HG03342 (cell line): ENCODE results near the gene MYOF.
"Not testable (repeated sequence)": the region's sequence is repeated elsewhere in the genome, so short reads cannot be mapped to it uniquely, and the experiment has no call there.

Experiments used
- ATAC-seq: cut with Tn5 transposase; IDR thresholded peaks from one replicate; pipeline ENCODE4 v1.9.1; 2021; ENCODE audit warnings: mild to moderate bottlenecking, moderate library complexity; ENCODE audit not compliant: unreplicated experiment

The MYOF gene

DNA sequence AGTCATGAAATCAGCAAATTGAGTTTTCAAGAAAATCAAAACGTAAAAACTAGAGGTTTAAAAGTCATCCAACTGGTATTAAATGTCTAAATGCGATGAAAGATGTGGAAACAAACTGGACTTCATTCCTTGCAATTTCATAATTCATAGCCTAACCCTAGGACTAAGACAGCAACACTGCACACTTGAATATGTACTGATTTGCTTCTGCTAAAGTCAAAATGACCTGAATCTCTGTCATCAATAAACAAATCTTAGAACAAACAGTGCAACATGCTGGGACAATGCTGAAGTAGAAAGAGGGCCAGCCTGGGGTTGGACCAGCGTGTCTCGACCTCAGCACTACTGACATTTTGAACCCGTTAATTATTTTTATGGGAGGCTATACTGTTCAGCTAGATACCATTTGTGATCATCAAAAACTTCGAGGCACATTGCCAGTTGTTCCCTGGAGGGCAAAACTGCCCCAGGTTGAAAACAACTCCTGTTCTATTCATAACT, 47.1 kb downstream of the MYOF start:
- ATAC-seq = no peak

DNA sequence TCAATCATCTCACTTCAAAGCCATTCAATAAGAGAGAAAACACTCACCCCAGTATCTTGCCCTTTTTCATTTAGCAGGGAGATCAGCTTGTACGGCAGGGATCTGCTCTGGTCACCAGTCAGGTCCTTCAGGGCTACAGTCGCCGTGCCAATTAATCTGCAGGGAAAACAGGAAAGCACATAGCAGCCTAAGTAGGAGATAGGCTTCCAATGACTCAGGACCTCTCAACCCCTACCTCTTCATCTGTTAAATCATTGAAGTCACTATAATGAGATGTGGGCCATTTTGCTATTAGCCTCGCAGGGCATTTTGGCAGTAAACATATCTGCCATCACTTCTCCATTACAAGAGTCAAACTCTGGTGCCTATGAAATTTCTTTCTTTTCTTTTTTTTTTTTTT, 50.8 kb downstream of the MYOF start:
- ATAC-seq = no peak

DNA sequence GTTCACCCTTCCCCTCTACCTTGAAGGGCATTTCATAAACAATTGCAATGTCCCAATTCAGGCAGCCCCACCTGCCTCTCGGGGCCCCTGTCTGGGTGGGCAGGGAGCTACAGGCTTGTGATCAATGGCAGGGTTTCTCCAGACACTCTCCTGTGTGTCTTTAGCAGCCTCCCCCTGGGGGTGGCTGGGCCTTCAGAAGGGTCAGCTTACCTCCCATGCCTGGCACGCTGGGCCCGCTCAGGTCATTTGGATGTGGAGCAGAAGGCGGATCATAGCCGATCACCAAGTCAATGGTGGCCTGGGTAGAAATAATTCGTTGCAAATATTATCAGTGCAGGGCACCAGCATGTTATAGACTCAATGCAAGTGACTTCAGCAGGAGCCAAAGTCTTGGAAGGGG, 56.3 kb downstream of the MYOF start:
- ATAC-seq = no peak

DNA sequence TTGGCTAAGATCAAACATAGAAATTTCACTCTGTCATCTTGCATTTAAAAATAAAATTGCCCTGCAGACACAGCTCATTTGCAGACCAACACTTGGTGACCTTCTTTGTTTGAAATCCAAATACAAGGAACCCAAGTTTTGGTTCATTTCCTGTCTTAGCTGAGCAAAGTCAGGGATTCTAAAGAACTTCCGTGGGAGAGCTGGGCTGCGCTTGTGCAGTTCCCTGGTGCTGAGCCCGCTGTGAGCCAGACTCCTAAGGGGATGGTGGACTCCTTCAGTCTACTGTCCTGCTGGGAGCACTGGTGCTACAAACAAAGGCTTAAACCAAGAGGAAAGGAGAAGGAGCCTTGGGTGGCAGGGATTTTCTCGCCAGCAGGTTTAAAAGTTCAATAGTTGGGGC, 60.0 kb downstream of the MYOF start:
- no peak for ATAC-seq

DNA sequence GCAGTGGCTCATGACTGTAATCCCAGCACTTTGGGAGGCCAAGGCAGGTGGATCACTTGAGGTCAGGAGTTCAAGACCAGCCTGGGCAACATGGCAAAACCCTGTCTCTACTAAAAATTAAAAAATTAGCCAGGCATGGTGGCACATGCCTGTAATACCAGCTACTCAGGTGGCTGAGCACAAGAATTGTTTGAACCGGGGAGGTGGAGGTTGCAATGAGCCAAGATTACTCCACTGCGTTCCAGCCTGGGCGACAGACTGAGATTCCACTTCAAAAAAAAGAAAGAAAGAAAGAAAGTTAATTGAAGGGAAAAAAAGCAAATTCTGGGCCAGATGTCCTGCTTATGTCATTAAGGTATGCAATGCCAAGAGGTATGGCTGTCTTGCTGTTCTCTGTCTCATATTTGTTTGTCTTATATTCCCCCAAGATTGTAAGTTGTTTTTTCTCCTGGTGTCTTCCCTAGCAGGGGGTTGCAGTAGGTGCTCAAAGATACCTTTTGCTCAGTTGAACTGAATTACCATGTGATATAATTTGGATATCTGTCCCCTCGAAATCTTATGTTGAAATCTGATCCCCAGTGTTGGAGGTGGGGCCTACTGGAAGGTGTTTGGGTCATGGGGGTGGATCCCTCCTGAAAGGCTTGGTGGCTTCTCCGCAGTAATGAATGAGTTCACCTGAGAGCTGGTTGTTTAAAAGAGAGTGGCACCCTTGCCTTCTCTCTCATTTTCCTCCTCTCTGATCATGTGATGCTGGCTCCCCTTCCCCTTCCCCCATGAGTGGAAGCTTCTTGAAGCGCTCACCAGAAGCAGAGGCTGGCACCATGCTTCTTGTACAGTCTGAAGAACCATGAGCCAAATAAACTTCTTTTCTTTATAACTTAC, 60.9 kb downstream of the MYOF start:
- no peak for ATAC-seq

DNA sequence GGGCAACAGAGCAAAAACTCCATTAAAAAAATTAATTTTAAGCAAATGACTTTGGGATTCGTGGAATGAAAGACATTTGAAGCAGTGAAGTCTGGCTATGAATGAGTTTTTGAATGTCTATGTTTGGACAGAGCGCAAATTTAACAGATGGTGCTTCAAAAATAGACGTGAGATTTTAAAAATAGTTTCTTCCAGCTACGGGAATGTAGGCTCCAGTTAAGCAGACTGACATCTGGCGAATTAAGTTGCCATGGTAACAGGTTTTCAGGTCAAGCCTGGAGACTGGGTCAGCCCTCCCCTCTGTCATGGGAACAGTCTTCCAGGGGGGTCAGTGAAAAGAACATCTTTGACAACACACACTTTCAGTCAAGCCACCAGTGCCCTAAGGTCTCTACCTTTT, 62.0 kb downstream of the MYOF start:
- ATAC-seq = no peak

DNA sequence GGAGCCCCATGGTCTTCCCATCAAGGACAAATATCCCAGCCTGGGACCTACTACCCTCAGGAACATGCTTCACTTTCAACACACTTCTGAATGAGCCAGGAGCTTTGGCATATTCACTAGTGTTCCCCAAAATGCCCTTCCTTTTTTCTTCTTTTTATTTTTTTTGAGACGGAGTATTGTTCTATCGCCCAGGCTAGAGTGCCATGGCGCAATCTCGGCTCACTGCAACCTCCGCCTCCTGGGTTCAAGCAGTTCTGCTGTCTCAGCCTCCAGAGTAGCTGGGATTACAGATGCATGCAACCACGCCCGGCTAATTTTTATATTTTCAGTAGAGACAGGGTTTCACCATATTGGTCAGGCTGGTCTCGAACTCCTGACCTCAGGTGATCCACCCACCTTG, 63.1 kb downstream of the MYOF start:
- ATAC-seq = not testable (repeated sequence)

DNA sequence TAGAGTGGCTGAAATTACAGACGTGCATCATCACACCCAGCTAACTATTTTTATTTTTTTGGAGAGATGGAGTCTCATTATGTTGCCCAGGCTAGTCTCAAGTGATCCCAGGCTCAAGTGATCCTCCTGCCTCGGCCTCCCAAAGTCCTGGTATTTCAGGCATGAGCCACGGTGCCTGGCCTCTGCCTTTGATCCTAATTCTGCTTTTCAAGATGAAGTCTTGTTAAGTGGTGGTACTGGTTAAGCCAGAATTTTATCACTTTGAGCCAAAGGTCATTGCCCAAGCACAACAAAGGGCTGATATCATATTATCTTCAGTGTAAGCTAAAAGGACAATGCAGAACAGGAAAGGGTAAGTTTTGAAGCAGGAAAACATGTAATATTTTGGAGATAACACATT, 64.2 kb downstream of the MYOF start:
- no peak for ATAC-seq

DNA sequence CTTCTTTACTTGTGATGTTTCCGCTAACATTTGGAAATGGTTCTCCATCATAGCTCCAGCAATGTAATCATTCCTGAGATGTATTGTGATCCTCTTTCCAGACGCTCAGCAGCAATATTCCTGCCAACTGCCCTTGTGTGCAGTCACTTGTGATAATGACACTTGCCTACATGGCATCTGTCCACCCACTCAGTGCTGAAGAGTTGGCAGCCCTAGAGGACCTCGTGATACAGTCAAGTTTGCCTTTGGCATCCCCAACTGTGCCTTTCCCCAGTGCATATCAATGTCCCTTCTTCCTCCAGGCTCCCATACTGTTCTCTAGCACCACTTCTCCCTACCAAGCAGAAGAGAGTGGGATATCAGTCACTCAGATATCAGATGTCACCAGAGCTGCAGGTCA, 64.9 kb downstream of the MYOF start:
- no peak for ATAC-seq

DNA sequence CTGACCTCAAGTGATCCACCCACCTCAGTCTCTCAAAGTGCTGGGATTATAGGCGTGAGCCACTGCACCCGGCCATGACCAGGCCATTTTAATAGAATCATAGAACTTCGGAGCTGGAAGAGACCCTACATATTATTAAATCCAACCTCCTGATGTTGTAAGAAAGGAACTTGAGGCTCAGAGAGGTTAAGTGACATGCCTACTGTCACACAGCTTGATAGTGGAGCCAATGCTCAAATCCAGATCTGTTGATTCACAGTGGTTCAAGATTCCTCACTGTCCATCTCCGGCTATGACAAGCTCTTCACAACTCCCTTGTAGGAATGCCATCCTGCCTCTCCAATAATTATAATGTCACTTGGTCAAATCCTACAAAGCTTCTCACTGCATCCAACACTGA, 65.3 kb downstream of the MYOF start:
- no peak for ATAC-seq

DNA sequence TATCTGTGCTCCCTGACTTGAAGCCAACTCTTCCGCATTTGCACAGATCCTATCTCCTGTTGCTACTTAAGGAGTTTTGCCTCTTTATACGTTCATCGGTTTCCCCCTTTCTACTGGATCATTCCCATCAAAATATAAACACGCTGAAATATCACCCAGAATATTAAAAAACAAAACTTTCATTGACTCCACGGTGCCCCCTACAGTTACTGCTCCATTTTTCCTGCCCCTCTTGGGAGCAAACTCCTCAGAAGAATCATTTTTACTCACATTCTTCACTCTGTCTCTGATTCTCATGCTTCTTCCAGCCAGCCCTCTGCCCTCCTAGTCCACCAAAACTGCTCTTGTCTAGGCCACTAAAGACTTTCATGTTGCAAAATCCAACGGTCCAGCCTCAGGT, 66.4 kb downstream of the MYOF start:
- ATAC-seq = no peak

DNA sequence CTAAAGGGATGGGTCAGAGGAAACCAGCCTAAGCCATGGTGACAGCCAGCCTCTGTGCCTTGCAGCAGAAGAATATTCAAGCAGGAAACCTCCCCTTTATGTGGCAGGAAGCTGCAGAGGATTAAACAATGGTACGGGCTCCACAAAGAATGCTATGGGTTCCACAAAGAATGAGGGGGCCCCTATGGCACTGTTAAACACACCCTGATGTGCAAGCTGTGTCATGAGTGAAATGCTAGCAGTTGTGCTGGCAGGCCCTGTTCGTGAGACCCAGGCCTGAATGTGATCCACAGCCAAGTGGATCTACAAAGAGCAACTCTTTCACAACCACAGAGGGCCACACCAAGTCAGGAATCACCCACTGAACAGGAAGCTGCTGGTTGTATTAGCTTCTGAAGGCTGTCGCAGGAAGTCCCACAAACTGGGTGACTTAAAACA, 68.9 kb downstream of the MYOF start:
- no peak for ATAC-seq

DNA sequence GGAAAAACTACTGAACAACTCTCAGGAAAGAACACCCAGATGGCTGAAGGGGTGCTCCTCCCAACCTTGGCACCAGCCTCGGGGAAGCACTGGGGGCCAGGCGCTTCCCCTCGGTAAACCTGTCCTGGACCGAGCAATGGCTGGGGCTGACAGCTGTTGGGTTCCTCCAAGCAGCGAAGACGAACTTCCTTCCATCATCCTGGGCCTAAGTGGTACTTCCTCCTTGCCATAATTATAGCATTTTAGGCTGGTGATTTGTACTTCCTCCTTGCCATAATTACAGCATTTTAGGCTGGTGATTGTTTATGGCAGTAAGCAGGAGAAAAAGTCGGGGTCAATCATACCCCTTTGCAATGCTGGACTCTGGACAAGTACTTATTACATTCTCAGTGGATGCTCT, 69.3 kb downstream of the MYOF start:
- ATAC-seq = no peak

DNA sequence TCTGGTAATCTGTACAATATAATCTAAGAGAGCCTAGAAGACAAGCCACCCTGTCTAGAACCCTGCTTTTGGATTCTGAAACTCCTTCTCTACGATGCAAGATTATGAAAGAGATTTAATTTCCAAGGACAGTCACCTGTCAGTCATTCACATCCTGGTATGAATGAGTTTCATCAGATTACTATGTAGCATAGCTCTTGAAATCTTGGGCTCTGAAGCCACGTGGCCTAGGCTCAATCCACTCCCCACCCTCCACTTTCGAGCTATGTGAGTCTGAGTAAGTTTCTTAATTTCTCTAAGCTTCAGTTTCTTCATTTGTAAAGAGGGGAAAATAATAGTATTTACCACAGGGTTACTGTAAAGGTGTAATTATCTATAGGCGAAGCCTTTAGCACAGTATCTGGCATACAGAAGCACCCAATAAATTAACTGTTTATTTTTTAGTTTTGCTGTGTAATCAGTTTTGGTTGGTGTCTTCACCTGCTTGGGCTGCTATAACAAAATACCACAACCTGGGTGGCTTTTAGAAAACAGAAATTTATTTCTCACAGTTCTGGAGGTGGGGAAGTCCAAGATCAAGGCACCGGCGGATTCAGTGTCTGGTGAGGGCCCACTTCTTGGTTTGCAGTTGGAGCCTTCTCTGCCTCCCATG, 71.3 kb downstream of the MYOF start:
- no peak for ATAC-seq

DNA sequence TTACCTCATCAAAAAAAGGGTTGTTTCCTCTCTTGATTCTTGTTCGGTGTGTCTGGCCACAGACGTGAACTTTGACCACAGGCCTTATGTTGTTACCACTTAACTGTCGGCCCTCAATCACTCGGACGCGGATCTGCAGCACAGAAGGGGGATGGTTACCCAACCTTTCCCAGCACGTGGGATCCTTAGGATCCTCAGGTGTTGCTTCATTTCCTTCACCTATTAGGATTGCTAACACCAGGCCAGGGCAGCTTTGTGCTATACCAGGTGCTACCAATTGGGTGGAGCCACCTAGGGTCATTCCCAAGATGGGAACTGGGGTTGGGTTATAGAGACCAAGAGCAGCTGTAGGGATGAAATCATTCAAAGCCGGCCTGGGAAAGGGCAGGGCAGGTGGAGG, 73.4 kb downstream of the MYOF start:
- ATAC-seq = no peak

DNA sequence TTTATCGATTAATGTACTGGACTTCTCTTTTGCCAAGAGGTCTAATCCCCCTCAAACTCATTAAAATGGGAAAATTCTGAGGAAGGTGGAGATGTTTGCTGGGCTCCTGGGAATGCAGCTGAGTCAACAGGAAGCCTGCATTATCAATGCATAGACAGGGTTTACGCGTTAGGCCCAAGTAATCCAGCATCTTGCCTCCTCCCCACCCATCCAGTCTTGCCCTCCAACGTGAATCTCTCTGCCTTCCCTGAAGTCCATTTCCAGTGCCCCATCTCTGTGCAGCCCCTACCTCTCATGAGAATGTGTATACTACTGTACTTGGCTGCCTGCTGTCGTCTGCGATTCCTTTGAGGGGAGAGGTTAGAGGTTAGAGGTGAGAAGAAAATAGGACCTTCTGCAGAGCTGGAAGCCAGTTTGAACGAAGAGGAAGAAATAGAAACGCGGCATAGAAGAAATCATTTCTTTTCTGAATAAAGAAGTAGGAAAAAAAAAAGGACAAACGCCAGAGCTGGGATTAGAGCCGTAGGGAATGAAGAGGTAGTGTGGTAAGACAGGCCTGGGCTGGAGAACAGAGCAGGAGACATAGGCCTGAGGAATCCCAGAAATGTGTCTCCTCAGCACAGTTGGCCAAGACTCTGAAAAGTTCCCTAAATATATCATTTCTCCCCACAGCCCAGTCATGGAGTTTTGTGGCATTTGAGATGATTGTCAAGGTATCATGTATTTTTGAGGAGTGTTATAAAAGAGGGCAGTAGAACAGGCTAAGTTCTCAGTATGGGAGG, 75.6 kb downstream of the MYOF start:
- no peak for ATAC-seq

DNA sequence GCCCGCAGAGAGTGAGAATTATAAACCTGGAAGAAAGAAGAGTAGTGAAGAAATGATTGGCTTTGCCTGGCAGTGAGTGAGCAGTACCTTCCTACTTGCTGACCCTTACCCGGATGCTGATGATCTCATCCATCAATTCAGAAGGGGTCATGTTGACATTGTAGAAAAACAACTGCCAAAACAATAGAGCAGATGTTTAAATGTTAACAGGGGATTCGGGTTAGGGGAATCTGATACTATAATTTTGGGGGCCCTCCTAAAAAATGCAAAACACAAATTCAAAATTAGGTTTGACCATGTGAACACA, 78.1 kb downstream of the MYOF start:
- ATAC-seq = no peak

DNA sequence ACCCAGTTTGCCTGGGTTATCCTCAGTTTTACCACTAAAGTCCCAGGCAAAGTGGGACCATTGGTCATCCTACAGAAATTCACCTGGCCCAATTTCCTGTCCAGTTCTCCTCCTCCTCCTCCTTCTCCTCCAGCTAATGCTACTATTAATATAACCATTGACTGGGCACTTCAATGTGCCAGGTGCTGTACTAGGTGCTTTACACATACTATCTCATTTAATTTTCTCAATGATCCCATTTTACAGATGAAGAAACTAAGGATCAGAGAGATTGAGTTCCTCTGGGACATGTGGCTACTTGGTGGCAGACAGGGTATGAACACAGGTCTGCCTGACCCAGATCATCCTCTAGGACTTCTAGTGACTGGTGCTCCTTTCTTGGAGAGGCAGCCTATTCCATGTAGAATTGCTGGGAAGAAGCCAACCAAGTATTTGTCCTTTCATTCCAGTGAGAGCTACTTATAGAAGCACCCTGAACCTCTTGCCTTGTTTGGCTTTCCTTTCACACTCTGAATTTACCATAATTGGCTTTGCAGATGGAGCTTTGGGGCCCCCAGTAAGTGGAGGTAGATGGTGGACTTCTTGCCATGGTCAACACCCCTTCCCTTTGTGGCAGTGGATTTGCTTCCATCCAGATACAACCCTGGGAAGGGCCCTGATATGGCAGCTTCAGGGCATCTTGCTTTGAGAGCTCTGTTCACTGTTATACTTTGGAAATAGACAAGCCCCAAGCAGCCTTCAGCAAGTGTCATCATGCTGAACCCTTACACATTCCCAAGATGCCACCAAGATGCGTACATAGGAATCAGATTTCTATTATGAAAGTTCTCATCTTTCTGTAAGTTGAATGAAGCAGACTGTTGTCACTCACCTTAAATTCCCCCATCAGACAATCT, 78.7 kb downstream of the MYOF start:
- no peak for ATAC-seq

DNA sequence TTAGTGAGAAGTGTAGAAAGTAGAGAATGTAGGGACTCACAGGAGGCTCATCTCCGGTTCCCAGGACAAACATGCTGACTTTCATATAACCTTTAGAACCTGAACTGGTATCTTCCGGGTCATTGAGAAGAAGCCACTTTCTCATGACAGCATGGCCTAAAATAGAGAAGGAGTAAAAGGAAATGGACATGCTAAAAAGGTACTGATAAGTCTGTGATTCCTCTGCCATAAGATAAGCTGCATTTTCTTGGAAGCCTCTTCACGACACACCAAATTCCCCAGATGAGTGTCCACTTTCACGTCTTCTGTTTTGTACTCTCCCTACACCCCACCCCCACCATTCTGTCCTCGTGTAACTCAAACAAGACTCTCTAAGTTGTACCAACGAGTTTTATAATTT, 79.9 kb downstream of the MYOF start:
- no peak for ATAC-seq

DNA sequence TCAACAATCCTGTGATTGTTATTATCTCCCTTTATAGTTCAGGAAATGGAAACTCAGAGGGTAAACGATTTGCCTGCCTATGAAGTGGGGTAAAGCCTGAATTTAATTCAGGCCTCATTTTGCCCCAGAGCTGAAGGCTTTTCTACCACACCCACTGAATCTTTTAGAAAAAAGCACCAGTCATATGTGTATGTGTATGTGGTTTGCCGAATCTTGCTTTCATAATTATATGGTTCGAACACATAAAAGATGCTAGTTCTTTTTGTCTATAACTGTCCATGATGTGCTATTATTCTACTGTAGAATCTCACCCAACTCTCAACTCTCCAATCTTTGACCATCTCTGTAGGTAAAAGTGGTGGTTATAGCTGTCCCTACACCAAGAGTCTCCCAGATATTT, 83.6 kb downstream of the MYOF start:
- no peak for ATAC-seq

DNA sequence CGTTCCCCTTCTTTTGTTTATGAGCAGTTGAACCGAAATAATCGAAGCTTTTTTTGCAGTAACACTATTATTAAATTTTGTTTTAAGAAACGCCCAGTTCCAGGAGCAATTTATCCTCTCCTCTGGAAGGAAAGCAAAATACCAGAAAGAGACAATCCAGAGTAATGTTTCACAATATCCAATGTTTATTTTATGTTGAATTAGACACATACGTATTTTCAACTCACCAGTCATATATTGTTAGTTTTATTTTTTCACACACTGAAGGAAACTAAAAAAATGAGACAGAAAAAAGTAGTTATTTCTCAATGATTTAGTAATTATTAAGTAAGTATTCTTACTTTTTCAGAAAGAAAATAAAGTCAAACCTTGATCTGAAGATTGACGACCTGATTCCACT, 85.1 kb downstream of the MYOF start:
- ATAC-seq = no peak
